ENCODE measurements around the gene DACH2. TPM values are rescaled to one million over a fixed set of nuclear protein-coding genes. Genes with fewer than 3 reads are reported as not detected.

The DACH2 gene
- total RNA-seq, 1 experiment from 2014 or later = not detected

- TF ChIP-seq CTCF (IDR thresholded peaks at IDR 0.05; ENCODE audit: unreplicated experiment) = no peak
- H3K27me3 Mint-ChIP-seq (ENCODE audit: unreplicated experiment) = no peaks in the 10 kb centered on the region
- no peak for DNase-seq
- intact Hi-C loops (cut with micrococcal nuclease; ENCODE audit: unreplicated experiment) = no loop called here
- no TSS peak for BruUV-seq (replicated peaks)
- H3K27ac Mint-ChIP-seq (ENCODE audit: unreplicated experiment) = no peak overlapping the region
- CTCF ChIA-PET = no interaction called here
- H3K4me3 Mint-ChIP-seq (ENCODE audit: low read depth, unreplicated experiment) = no peak overlapping the region
- H3K4me1 Mint-ChIP-seq (ENCODE audit: low read depth, unreplicated experiment) = no peaks in the 10 kb centered on the region
- H3K9me3 Mint-ChIP-seq (ENCODE audit: low read depth, unreplicated experiment) = peaks cover 3% of the 10 kb centered on the region
- no peaks in the 10 kb centered on the region for H3K36me3 Mint-ChIP-seq (ENCODE audit: insufficient read depth, unreplicated experiment)
Measured at GRCh38 chrX:86349115-86349514, 200.9 kb downstream of the DACH2 start.

GRCh38 chrX:86369847-86370630 is 221.8 kb downstream of the DACH2 start:
- Mint-ChIP-seq H3K27me3 (ENCODE audit: unreplicated experiment) (no peaks in the 10 kb centered on the region), H3K27ac (ENCODE audit: unreplicated experiment) (no peak overlapping the region), H3K9me3 (ENCODE audit: low read depth, unreplicated experiment) (peaks cover 4% of the 10 kb centered on the region), H3K4me3 (ENCODE audit: low read depth, unreplicated experiment) (no peak overlapping the region), H3K36me3 (ENCODE audit: insufficient read depth, unreplicated experiment) (no peaks in the 10 kb centered on the region), H3K4me1 (ENCODE audit: low read depth, unreplicated experiment) (no peaks in the 10 kb centered on the region)
- intact Hi-C loops (cut with micrococcal nuclease; ENCODE audit: unreplicated experiment) = no loop called here
- BruUV-seq (replicated peaks) = no TSS peak
- no peak for TF ChIP-seq CTCF (IDR thresholded peaks at IDR 0.05; ENCODE audit: unreplicated experiment)
- DNase-seq = no peak
- CTCF ChIA-PET = no interaction called here

- DNase-seq = no peak
- BruUV-seq (replicated peaks) = no TSS peak
- Mint-ChIP-seq H3K9me3 (ENCODE audit: low read depth, unreplicated experiment) (peaks cover 3% of the 10 kb centered on the region), H3K36me3 (ENCODE audit: insufficient read depth, unreplicated experiment) (no peaks in the 10 kb centered on the region), H3K4me3 (ENCODE audit: low read depth, unreplicated experiment) (no peak overlapping the region), H3K27ac (ENCODE audit: unreplicated experiment) (no peak overlapping the region), H3K27me3 (ENCODE audit: unreplicated experiment) (no peaks in the 10 kb centered on the region), H3K4me1 (ENCODE audit: low read depth, unreplicated experiment) (no peaks in the 10 kb centered on the region)
- intact Hi-C loops (cut with micrococcal nuclease; ENCODE audit: unreplicated experiment) = no loop called here
- CTCF ChIA-PET = no interaction called here
- TF ChIP-seq CTCF (IDR thresholded peaks at IDR 0.05; ENCODE audit: unreplicated experiment) = no peak
Measured at GRCh38 chrX:86370927-86371326, 222.7 kb downstream of the DACH2 start.

GRCh38 chrX:86379209-86379608 is 231.0 kb downstream of the DACH2 start:
- intact Hi-C loops (cut with micrococcal nuclease; ENCODE audit: unreplicated experiment) = no loop called here
- BruUV-seq (replicated peaks) = no TSS peak
- no peaks in the 10 kb centered on the region for H3K27me3 Mint-ChIP-seq (ENCODE audit: unreplicated experiment)
- CTCF ChIA-PET = no interaction called here
- H3K9me3 Mint-ChIP-seq (ENCODE audit: low read depth, unreplicated experiment) = peaks cover 2% of the 10 kb centered on the region
- TF ChIP-seq CTCF (IDR thresholded peaks at IDR 0.05; ENCODE audit: unreplicated experiment) = no peak
- no peak for DNase-seq
- H3K36me3 Mint-ChIP-seq (ENCODE audit: insufficient read depth, unreplicated experiment) = no peaks in the 10 kb centered on the region
- no peaks in the 10 kb centered on the region for H3K4me1 Mint-ChIP-seq (ENCODE audit: low read depth, unreplicated experiment)
- H3K27ac Mint-ChIP-seq (ENCODE audit: unreplicated experiment) = no peak overlapping the region
- H3K4me3 Mint-ChIP-seq (ENCODE audit: low read depth, unreplicated experiment) = no peak overlapping the region

Data from Calu3 (cell line).